ENCODE data around the gene CLEC16A. TPM values are rescaled to one million over a fixed set of nuclear protein-coding genes. Genes with fewer than 3 reads are reported as not detected.

Gene CLEC16A
- total and polyA plus RNA-seq, 9 of the 15 experiments (the other 6 are each of a cell fraction or from before 2014, with no cell fraction given) = 1.00 to 22.3 (median 10.0) TPM

- no peak for TF ChIP-seq PRPF4 (IDR thresholded peaks at IDR 0.05; ENCODE audit: insufficient read depth, low read depth, low read length, poor library complexity, severe bottlenecking)
- 0 out of 2 replicates have a peak, but pooled peaks have one; percentile 33 for TF ChIP-seq FOXJ2 (tag; IDR thresholded peaks at IDR 0.05)
- no peak for TF ChIP-seq ZNF324 (CRISPR knock-in tag; IDR thresholded peaks at IDR 0.05)
- TF ChIP-seq L3MBTL2 (IDR thresholded peaks at IDR 0.05) = peak; percentile 51
- TF ChIP-seq GTF3C2 (IDR thresholded peaks at IDR 0.05; ENCODE audit: borderline replicate concordance, extremely low read depth, insufficient read length) = no peak
- TF ChIP-seq ZBTB9 (CRISPR knock-in tag; IDR thresholded peaks at IDR 0.05) = no peak
- peak; percentile 91 for TF ChIP-seq TOE1 (IDR thresholded peaks at IDR 0.05; ENCODE audit: borderline replicate concordance)
- no peak for TF ChIP-seq TOE1 (CRISPR knock-in tag; IDR thresholded peaks at IDR 0.05; ENCODE audit: borderline replicate concordance, low read depth)
Observed at GRCh38 chr16:11010575-11011221, 66.3 kb downstream of the CLEC16A start (continued).

All from K562 (cell line).